Endodermal cell (in vitro differentiated cells): ENCODE measurements around the gene CAMSAP3. TPM values are rescaled to one million over a fixed set of nuclear protein-coding genes. Genes with fewer than 3 reads are reported as not detected.
"Not testable (repeated sequence)": the region's sequence is repeated elsewhere in the genome, so short reads cannot be mapped to it uniquely, and the experiment has no call there.

Source experiments
- DNase-seq: peaks from one replicate; pipeline ENCODE4 v3.0.0-alpha.2; 2017
- H3K27ac ChIP-seq: 2 replicates; pipeline ENCODE4 v1.5.1; 2013; ENCODE audit warnings: mild to moderate bottlenecking, low read depth, low read length, moderate library complexity
- H3K27me3 ChIP-seq: 2 replicates; pipeline ENCODE4 v1.6.1; 2013; ENCODE audit warnings: mild to moderate bottlenecking, low read length, moderate library complexity; ENCODE audit not compliant: insufficient read depth, control insufficient read depth, poor library complexity, severe bottlenecking
- H3K36me3 ChIP-seq: 2 replicates; pipeline ENCODE4 v1.7.0; 2013; ENCODE audit warnings: mild to moderate bottlenecking, low read length, moderate library complexity; ENCODE audit not compliant: control insufficient read depth, insufficient read depth
- H3K4me1 ChIP-seq: one replicate; pipeline ENCODE4 v1.7.0; 2013; ENCODE audit warnings: low read length; ENCODE audit not compliant: control insufficient read depth, insufficient read depth
- H3K4me3 ChIP-seq: 2 replicates; pipeline ENCODE4 v1.5.1; 2013; ENCODE audit warnings: mild to moderate bottlenecking, low read length, moderate library complexity
- H3K9ac ChIP-seq: 2 replicates; pipeline ENCODE4 v1.6.1; 2013; ENCODE audit warnings: mild to moderate bottlenecking, low read length, moderate library complexity; ENCODE audit not compliant: poor library complexity, severe bottlenecking; ENCODE audit errors: extremely low read depth
- H3K9me3 ChIP-seq: 2 replicates; pipeline ENCODE4 v1.6.1; 2013; ENCODE audit warnings: mild to moderate bottlenecking, low read length, moderate library complexity; ENCODE audit not compliant: control insufficient read depth
- H3K27ac Mint-ChIP-seq: 2 replicates; pipeline ENCODE4 v1.8.0; 2020; ENCODE audit warnings: mixed read lengths
- H3K27me3 Mint-ChIP-seq: 2 replicates; pipeline ENCODE4 v1.8.0; 2021; ENCODE audit warnings: mild to moderate bottlenecking, mixed read lengths; ENCODE audit not compliant: insufficient read depth
- H3K36me3 Mint-ChIP-seq: 2 replicates; pipeline ENCODE4 v1.8.0; 2020; ENCODE audit warnings: low read depth, mixed read lengths
- H3K4me1 Mint-ChIP-seq: 2 replicates; pipeline ENCODE4 v1.8.0; 2020; ENCODE audit warnings: mixed read lengths
- H3K4me3 Mint-ChIP-seq: 2 replicates; pipeline ENCODE4 v1.8.0; 2020; ENCODE audit warnings: mild to moderate bottlenecking, moderate library complexity, mixed read lengths
- H3K9me3 Mint-ChIP-seq: 2 replicates; pipeline ENCODE4 v1.8.0; 2020; ENCODE audit warnings: mild to moderate bottlenecking, mixed read lengths
- WGBS, 2 experiments: methylation state at CpG; one replicate each; pipeline versions ENCODE4 v1.1.5 to v1.1.7; 2013; ENCODE audit warnings: missing lambda C conversion rate in 2 of 2, mixed read lengths in 1 of 2; ENCODE audit not compliant: insufficient coverage in 1 of 2, insufficient read length in 1 of 2; 5-methylcytosine and 5-hydroxymethylcytosine counted together
- total RNA-seq, 2 donors: library from RNA; stranded (reverse); fragmentation: NEBNext Ultra II Directional in 1 of 2; extraction: Animal tissue kit (Norgen Biotek cat#: 25700) in 1 of 2; gene quantifications; 2 replicates in 1 of 2; 3 replicates in 1 of 2; pipeline ENCODE4 v1.2.1, GENCODE V29; 2021
- TF ChIP-seq, protein P1 (sequence below): fragments of 200-600 bp; sonication (generic); conservative IDR thresholded peaks from 2 replicates; pipeline ENCODE4 v1.5.0; 2021; ENCODE audit warnings: antibody characterized with exemption, mild to moderate bottlenecking

Gene CAMSAP3
- total RNA-seq, 2 donors from 2014 or later, result 65.5 to 76.8 TPM

DNA sequence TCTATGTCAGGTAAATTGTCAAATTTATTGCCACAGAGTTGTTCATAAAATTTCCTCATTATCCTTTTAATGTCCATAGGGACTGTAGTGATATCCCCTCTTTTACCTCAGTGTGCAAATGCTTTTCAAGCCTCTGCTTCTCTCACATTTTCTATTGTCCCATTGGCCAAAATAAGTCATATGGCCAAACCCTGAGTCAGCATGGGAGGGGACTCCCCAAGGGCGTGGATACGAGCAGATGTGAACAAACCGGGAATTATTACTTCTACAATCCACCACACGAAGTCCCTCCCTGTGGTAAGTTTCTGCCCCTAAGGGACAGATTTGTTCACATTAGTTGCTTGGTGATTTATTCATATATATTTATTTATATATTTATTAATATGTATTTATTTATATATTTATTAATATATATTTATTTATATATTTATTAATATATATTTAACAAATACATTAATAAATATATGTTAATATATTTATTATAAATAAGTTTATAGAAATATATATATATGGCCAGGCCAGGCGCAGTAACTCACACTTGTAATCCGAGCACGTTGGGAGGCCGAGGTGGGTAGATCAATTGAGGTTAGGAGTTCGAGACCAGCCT lies 20.1 kb upstream of the CAMSAP3 start:
- H3K4me3 ChIP-seq, result no peak overlapping the region
- Mint-ChIP-seq H3K4me1 (no peaks in the 10 kb centered on the region), H3K4me3 (no peak overlapping the region), H3K27ac (no peak overlapping the region), H3K36me3 (no peaks in the 10 kb centered on the region), H3K9me3 (no peaks in the 10 kb centered on the region), H3K27me3 (peaks cover 22% of the 10 kb centered on the region)
- no peak for DNase-seq
- WGBS, 2 experiments, result 85 to 95% methylated on average over 5 to 9 of the region's 9 CpGs
- H3K9ac ChIP-seq, result no peak overlapping the region
- H3K27ac ChIP-seq, result no peak overlapping the region
- peaks cover 16% of the 10 kb centered on the region for H3K27me3 ChIP-seq
- H3K4me1 ChIP-seq, result no peaks in the 10 kb centered on the region
- TF ChIP-seq, protein P1, sequence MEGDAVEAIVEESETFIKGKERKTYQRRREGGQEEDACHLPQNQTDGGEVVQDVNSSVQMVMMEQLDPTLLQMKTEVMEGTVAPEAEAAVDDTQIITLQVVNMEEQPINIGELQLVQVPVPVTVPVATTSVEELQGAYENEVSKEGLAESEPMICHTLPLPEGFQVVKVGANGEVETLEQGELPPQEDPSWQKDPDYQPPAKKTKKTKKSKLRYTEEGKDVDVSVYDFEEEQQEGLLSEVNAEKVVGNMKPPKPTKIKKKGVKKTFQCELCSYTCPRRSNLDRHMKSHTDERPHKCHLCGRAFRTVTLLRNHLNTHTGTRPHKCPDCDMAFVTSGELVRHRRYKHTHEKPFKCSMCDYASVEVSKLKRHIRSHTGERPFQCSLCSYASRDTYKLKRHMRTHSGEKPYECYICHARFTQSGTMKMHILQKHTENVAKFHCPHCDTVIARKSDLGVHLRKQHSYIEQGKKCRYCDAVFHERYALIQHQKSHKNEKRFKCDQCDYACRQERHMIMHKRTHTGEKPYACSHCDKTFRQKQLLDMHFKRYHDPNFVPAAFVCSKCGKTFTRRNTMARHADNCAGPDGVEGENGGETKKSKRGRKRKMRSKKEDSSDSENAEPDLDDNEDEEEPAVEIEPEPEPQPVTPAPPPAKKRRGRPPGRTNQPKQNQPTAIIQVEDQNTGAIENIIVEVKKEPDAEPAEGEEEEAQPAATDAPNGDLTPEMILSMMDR, result no peak
- H3K9me3 ChIP-seq, result no peaks in the 10 kb centered on the region
- no peaks in the 10 kb centered on the region for H3K36me3 ChIP-seq

DNA sequence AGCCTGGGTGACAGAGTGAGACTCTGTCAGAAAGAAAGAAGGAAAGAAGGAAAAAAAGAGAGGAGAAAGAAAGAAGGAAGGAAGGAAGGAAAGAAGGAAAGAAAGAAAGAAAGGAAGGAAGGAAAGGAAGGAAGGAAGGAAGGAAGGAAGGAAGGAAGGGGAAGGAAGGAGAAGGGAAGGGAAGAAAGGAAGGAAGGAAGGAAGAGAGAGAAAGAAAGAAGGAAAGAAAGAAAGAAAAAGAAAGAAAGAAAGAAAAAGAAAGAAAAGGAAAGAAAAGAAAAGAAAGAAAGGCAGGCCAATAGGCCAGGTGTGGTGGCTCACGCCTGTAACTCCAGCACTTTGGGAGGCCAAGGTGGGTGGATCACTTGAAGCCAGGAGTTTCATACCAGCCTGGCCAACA lies 18.2 kb upstream of the CAMSAP3 start:
- H3K27me3 ChIP-seq, result peaks cover 16% of the 10 kb centered on the region
- H3K4me1 ChIP-seq, H3K9me3 ChIP-seq, H3K36me3 Mint-ChIP-seq, H3K9me3 Mint-ChIP-seq, H3K27ac ChIP-seq, DNase-seq, H3K36me3 ChIP-seq, H3K4me3 ChIP-seq, H3K9ac ChIP-seq, H3K4me1 Mint-ChIP-seq, H3K27ac Mint-ChIP-seq, H3K4me3 Mint-ChIP-seq: not testable (repeated sequence)
- peaks cover 30% of the 10 kb centered on the region for H3K27me3 Mint-ChIP-seq
- WGBS, 2 experiments, result 80 to 85% methylated on average over 1 of the region's 1 CpG

DNA sequence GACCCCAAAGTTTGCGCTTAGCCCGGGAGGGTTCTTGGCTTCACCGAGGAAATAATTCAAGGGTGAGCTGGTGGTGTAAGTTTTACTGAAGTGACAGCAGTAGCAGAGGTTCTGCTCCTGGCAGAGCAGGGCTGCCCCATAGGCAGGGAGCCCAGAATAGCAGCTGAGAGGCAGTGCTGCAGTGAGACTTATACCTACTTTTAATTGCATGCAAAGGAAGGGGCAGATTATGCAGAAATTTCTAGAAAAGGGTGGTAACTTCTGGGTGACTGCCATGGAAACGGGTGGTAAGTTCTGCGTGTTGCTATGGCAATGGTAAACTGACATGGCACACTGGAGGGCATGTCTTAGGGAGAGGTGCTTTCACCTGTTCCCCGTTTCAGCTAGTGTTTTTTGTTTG lies 17.5 kb upstream of the CAMSAP3 start:
- no peaks in the 10 kb centered on the region for H3K36me3 Mint-ChIP-seq
- no peaks in the 10 kb centered on the region for H3K9me3 ChIP-seq
- no peaks in the 10 kb centered on the region for H3K9me3 Mint-ChIP-seq
- H3K4me3 Mint-ChIP-seq, result no peak overlapping the region
- no peak for DNase-seq
- H3K27ac ChIP-seq, result no peak overlapping the region
- no peaks in the 10 kb centered on the region for H3K4me1 ChIP-seq
- H3K4me1 Mint-ChIP-seq, result no peaks in the 10 kb centered on the region
- H3K36me3 ChIP-seq, result no peaks in the 10 kb centered on the region
- H3K27me3 ChIP-seq, result peaks cover 16% of the 10 kb centered on the region
- WGBS, 2 experiments, result 71 to 78% methylated on average over 4 to 6 of the region's 6 CpGs
- H3K27me3 Mint-ChIP-seq, result peaks cover 34% of the 10 kb centered on the region
- H3K27ac Mint-ChIP-seq, result no peak overlapping the region
- TF ChIP-seq, protein P1, result no peak
- no peak overlapping the region for H3K4me3 ChIP-seq
- H3K9ac ChIP-seq, result no peak overlapping the region

DNA sequence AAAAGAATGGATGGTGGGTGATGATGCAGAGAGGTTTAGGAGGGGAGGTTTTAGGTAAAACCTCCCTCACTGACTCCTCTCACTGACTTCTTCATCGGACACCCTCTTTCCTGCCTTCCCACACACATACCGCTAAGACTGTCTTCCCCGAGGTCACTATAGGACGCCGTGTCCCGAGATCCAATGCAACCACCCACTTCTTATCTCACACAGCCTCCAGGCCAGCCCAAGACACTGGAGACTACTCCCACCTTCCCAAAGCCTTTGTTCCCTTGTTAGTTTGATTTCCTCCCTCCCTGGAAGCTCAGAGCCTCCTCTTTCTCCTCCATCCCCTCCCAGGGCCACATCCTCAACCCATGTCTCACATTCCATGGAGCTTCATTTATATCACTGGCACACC lies 16.5 kb upstream of the CAMSAP3 start:
- 76 to 82% methylated on average over 3 to 6 of the region's 6 CpGs for WGBS, 2 experiments
- Histone ChIP-seq H3K4me3 (no peak overlapping the region), H3K27me3 (peaks cover 16% of the 10 kb centered on the region), H3K9me3 (no peaks in the 10 kb centered on the region), H3K9ac (no peak overlapping the region), H3K27ac (no peak overlapping the region), H3K36me3 (no peaks in the 10 kb centered on the region), H3K4me1 (no peaks in the 10 kb centered on the region)
- Mint-ChIP-seq H3K27ac (no peak overlapping the region), H3K4me1 (no peaks in the 10 kb centered on the region), H3K27me3 (peaks cover 32% of the 10 kb centered on the region), H3K9me3 (no peaks in the 10 kb centered on the region), H3K36me3 (no peaks in the 10 kb centered on the region), H3K4me3 (no peak overlapping the region)
- TF ChIP-seq, protein P1, result no peak
- DNase-seq, result no peak
